ENCODE results near the gene SVOP. TPM values are rescaled to one million over a fixed set of nuclear protein-coding genes. Genes with fewer than 3 reads are reported as not detected.

The SVOP gene
- total and polyA plus RNA-seq, 2 of the 8 experiments (the other 6 are each of a cell fraction or from before 2014, with no cell fraction given), result 0.06 TPM; not detected in 1

DNA sequence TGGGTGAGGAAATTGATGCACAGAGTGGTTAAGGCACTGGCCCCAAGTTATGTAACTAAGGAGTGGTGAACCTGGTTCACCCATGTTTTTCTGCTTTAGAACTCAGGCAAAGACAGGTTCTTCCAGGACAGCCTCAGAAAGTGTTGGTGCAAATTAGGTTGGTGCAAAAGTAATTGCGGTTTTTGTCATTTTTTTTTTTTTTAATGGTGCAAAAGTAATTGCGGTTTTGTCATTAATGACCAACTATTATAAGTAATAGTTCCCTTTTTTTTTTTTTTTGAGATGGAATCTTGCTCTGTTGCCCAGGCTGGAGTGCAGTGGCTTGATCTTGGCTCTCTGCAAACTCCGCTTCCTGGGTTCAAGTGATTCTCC lies 158.3 kb downstream of the SVOP start (continued):
- TF ChIP-seq, protein P1, sequence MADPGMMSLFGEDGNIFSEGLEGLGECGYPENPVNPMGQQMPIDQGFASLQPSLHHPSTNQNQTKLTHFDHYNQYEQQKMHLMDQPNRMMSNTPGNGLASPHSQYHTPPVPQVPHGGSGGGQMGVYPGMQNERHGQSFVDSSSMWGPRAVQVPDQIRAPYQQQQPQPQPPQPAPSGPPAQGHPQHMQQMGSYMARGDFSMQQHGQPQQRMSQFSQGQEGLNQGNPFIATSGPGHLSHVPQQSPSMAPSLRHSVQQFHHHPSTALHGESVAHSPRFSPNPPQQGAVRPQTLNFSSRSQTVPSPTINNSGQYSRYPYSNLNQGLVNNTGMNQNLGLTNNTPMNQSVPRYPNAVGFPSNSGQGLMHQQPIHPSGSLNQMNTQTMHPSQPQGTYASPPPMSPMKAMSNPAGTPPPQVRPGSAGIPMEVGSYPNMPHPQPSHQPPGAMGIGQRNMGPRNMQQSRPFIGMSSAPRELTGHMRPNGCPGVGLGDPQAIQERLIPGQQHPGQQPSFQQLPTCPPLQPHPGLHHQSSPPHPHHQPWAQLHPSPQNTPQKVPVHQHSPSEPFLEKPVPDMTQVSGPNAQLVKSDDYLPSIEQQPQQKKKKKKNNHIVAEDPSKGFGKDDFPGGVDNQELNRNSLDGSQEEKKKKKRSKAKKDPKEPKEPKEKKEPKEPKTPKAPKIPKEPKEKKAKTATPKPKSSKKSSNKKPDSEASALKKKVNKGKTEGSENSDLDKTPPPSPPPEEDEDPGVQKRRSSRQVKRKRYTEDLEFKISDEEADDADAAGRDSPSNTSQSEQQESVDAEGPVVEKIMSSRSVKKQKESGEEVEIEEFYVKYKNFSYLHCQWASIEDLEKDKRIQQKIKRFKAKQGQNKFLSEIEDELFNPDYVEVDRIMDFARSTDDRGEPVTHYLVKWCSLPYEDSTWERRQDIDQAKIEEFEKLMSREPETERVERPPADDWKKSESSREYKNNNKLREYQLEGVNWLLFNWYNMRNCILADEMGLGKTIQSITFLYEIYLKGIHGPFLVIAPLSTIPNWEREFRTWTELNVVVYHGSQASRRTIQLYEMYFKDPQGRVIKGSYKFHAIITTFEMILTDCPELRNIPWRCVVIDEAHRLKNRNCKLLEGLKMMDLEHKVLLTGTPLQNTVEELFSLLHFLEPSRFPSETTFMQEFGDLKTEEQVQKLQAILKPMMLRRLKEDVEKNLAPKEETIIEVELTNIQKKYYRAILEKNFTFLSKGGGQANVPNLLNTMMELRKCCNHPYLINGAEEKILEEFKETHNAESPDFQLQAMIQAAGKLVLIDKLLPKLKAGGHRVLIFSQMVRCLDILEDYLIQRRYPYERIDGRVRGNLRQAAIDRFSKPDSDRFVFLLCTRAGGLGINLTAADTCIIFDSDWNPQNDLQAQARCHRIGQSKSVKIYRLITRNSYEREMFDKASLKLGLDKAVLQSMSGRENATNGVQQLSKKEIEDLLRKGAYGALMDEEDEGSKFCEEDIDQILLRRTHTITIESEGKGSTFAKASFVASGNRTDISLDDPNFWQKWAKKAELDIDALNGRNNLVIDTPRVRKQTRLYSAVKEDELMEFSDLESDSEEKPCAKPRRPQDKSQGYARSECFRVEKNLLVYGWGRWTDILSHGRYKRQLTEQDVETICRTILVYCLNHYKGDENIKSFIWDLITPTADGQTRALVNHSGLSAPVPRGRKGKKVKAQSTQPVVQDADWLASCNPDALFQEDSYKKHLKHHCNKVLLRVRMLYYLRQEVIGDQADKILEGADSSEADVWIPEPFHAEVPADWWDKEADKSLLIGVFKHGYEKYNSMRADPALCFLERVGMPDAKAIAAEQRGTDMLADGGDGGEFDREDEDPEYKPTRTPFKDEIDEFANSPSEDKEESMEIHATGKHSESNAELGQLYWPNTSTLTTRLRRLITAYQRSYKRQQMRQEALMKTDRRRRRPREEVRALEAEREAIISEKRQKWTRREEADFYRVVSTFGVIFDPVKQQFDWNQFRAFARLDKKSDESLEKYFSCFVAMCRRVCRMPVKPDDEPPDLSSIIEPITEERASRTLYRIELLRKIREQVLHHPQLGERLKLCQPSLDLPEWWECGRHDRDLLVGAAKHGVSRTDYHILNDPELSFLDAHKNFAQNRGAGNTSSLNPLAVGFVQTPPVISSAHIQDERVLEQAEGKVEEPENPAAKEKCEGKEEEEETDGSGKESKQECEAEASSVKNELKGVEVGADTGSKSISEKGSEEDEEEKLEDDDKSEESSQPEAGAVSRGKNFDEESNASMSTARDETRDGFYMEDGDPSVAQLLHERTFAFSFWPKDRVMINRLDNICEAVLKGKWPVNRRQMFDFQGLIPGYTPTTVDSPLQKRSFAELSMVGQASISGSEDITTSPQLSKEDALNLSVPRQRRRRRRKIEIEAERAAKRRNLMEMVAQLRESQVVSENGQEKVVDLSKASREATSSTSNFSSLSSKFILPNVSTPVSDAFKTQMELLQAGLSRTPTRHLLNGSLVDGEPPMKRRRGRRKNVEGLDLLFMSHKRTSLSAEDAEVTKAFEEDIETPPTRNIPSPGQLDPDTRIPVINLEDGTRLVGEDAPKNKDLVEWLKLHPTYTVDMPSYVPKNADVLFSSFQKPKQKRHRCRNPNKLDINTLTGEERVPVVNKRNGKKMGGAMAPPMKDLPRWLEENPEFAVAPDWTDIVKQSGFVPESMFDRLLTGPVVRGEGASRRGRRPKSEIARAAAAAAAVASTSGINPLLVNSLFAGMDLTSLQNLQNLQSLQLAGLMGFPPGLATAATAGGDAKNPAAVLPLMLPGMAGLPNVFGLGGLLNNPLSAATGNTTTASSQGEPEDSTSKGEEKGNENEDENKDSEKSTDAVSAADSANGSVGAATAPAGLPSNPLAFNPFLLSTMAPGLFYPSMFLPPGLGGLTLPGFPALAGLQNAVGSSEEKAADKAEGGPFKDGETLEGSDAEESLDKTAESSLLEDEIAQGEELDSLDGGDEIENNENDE (IDR thresholded peaks at IDR 0.05; ENCODE audit: insufficient replicate concordance, low read length), result no peak
- TF ChIP-seq CBX8 (IDR thresholded peaks at IDR 0.05; ENCODE audit: borderline replicate concordance, low read depth, low read length) (no peak), CREB1 (IDR thresholded peaks at IDR 0.05) (no peak)
